GM12878 (cell line): ENCODE measurements around the gene RER1. TPM values are rescaled to one million over a fixed set of nuclear protein-coding genes. Genes with fewer than 3 reads are reported as not detected.
"Not testable (repeated sequence)": the region's sequence is repeated elsewhere in the genome, so short reads cannot be mapped to it uniquely, and the experiment has no call there.

Experiments used
- ATAC-seq: fragments of 200-7000 bp; cut with Tn5 transposase; 3 replicates; pipeline ENCODE4 v1.9.1; 2020; ENCODE audit warnings: mild to moderate bottlenecking, moderate library complexity
- BruUV-seq: library from RNA; stranded (reverse); fragments of 400-500 nt; replicated peaks from 2 replicates; lab custom pipeline; 2021; lab: Mats Ljungman, UMichigan
- CTCF ChIA-PET: fragments of 300-600 bp; sonication (Branson Sonifier 250); formaldehyde crosslinking; extraction: SDS; loops from one replicate; lab custom pipeline; 2021; ENCODE audit warnings: inconsistent platforms; lab: Yijun Ruan, JAX
- POLR2A ChIA-PET: fragments of 350-600 bp; formaldehyde crosslinking; extraction: SDS; loops from one replicate; lab custom pipeline; 2021; ENCODE audit warnings: inconsistent platforms; lab: Charles Lee
- RAD21 ChIA-PET: fragments of 300-600 bp; sonication (Branson Sonifier 250); formaldehyde crosslinking; loops from one replicate; lab custom pipeline; 2023; ENCODE audit warnings: antibody characterized with exemption; ENCODE audit not compliant: unreplicated experiment; lab: Charles Lee
- SMC1A ChIA-PET: fragments of 300-600 bp; sonication (Branson Sonifier 250); formaldehyde crosslinking; loops from one replicate; lab custom pipeline; 2023; ENCODE audit not compliant: unreplicated experiment, uncharacterized antibody; lab: Charles Lee
- DNase-seq: peaks from one replicate; pipeline ENCODE4 v3.0.0-alpha.2; 2011; ENCODE audit warnings: low read depth, low spot score
- FAIRE-seq: peaks from 3 replicates; lab custom pipeline; 2011; peaks lifted over from hg19 to GRCh38; lab: Jason Lieb, UNC
- H2AFZ ChIP-seq: 2 replicates; pipeline ENCODE4 v1.6.0; 2011; ENCODE audit warnings: low read depth, low read length, control low read depth; ENCODE audit not compliant: control insufficient read depth
- H3K27ac ChIP-seq: 2 replicates; pipeline ENCODE4 v1.5.1; 2011; ENCODE audit warnings: control low read depth; ENCODE audit not compliant: control insufficient read depth, insufficient read depth
- H3K27me3 ChIP-seq, 2 experiments: replicated peaks in 1 of 2; 2 replicates each; pipeline versions ENCODE4 v1.6.0 to v1.6.1; 2011; ENCODE audit warnings: low read length in 1 of 2; ENCODE audit not compliant: control insufficient read depth in 2 of 2, insufficient read depth in 2 of 2
- H3K36me3 ChIP-seq, 2 experiments: 2 replicates each; pipeline ENCODE4 v1.5.1; 2011; ENCODE audit warnings: low read length in 1 of 2; ENCODE audit not compliant: control insufficient read depth in 2 of 2, insufficient read depth in 2 of 2
- H3K4me1 ChIP-seq: 2 replicates; pipeline ENCODE4 v1.6.1; 2011; ENCODE audit warnings: mild to moderate bottlenecking, low read length, moderate library complexity, mixed read lengths; ENCODE audit not compliant: control insufficient read depth, insufficient read depth
- H3K4me2 ChIP-seq: 2 replicates; pipeline ENCODE4 v1.6.0; 2011; ENCODE audit warnings: control low read depth; ENCODE audit not compliant: control insufficient read depth, insufficient read depth
- H3K4me3 ChIP-seq: fragments of 200-600 bp; sonication (generic); 2 replicates; pipeline ENCODE4 v1.5.1; 2016
- H3K79me2 ChIP-seq: 2 replicates; pipeline ENCODE4 v1.6.0; 2011; ENCODE audit warnings: low read length; ENCODE audit not compliant: control insufficient read depth, insufficient read depth
- H3K9ac ChIP-seq: 2 replicates; pipeline ENCODE4 v1.8.0; 2011; ENCODE audit warnings: low read length, control low read depth, mixed read lengths; ENCODE audit not compliant: control insufficient read depth, insufficient read depth
- H3K9me3 ChIP-seq: replicated peaks from 3 replicates; pipeline ENCODE4 v1.5.1; 2011; ENCODE audit warnings: mild to moderate bottlenecking, low read length; ENCODE audit not compliant: control insufficient read depth, insufficient read depth
- H4K20me1 ChIP-seq: 2 replicates; pipeline ENCODE4 v1.6.0; 2011; ENCODE audit not compliant: control insufficient read depth, insufficient read depth
- BHLHE40 ChIP-seq, 2 experiments: fragments of 450-650 bp in 1 of 2; IDR thresholded peaks; 2 replicates each; pipeline ENCODE4 v1.6.1; 2011 to 2017; ENCODE audit warnings: low read depth in 2 of 2, borderline replicate concordance in 1 of 2, improper control_type of control experiment in 1 of 2, low read length in 1 of 2, mild to moderate bottlenecking in 1 of 2
- GATAD2B ChIP-seq: fragments of 450-650 bp; conservative IDR thresholded peaks from 2 replicates; pipeline ENCODE4 v1.6.1; 2017; ENCODE audit warnings: low read depth, mild to moderate bottlenecking, moderate library complexity
- IKZF2 ChIP-seq, 2 experiments: fragments of 450-650 bp; IDR thresholded peaks; 2 replicates each; pipeline ENCODE4 v1.6.1; 2017; ENCODE audit warnings: mild to moderate bottlenecking in 2 of 2, moderate library complexity in 2 of 2
- KLF5 ChIP-seq: fragments of 450-650 bp; IDR thresholded peaks from 2 replicates; pipeline ENCODE4 v1.6.1; 2014; ENCODE audit warnings: mild to moderate bottlenecking; ENCODE audit not compliant: partially characterized antibody
- MEF2A ChIP-seq: IDR thresholded peaks from 2 replicates; pipeline ENCODE4 v1.6.1; 2011; ENCODE audit warnings: low read depth, mild to moderate bottlenecking, low read length, moderate library complexity; ENCODE audit not compliant: insufficient read depth
- NRF1 ChIP-seq: conservative IDR thresholded peaks from 2 replicates; pipeline ENCODE4 v1.6.1; 2011; ENCODE audit warnings: mild to moderate bottlenecking, low read depth, low read length, improper control_type of control experiment
- RAD51 ChIP-seq: fragments of 450-650 bp; IDR thresholded peaks from 2 replicates; pipeline ENCODE4 v1.6.1; 2016; ENCODE audit warnings: moderate library complexity, mild to moderate bottlenecking, inconsistent platforms
- RUNX3 ChIP-seq: IDR thresholded peaks from 2 replicates; pipeline ENCODE4 v1.6.1; 2012; ENCODE audit warnings: low read length, inconsistent platforms
- TCF7 ChIP-seq: IDR thresholded peaks from 2 replicates; pipeline ENCODE4 v1.6.1; 2014; ENCODE audit warnings: antibody characterized with exemption, borderline replicate concordance
- WGBS: methylation state at CpG from one replicate; pipeline ENCODE4 v1.1.6; 2016; ENCODE audit warnings: low lambda C conversion rate; ENCODE audit not compliant: insufficient replicate concordance, insufficient coverage; ENCODE audit errors: missing lambda C conversion rate; 5-methylcytosine and 5-hydroxymethylcytosine counted together
- in situ Hi-C: fragments of 300-500 bp; cut with MboI; formaldehyde crosslinking; loops from 9 replicates; pipeline ENCODE4 v1.14.3; 2018; ENCODE audit warnings: mixed read lengths
- intact Hi-C: fragments of 100-400 bp; cut with micrococcal nuclease; formaldehyde crosslinking; loops from one replicate; pipeline ENCODE4 v1.14.2; 2022; ENCODE audit not compliant: unreplicated experiment
- polyA plus RNA-seq, 11 experiments: library from polyadenylated mRNA; depleted of rRNA in 4 of 11; unstranded in 6 of 11; stranded (reverse) in 5 of 11; fragments of >200 nt; fragmentation: Nextera tagmentation in 4 of 11; fragmentation: Illumina TruSeq in 1 of 11; extraction: Ambion mirVana in 4 of 11; extraction: Trizol in 1 of 11; gene quantifications; 1 replicate in 1 of 11; 2 replicates in 10 of 11; pipeline versions ENCODE4 v1.2.1 to v1.2.3, GENCODE V29; 2011 to 2016; ENCODE audit warnings: inconsistent platforms in 2 of 11, missing spikeins in 2 of 11, low read depth in 1 of 11
- total RNA-seq, 4 experiments: library from RNA; depleted of rRNA in 3 of 4; stranded (reverse); fragments of >200 nt in 3 of 4; fragmentation: Illumina TruSeq in 1 of 4; extraction: Trizol in 1 of 4; gene quantifications; 2 replicates each; pipeline versions ENCODE4 v1.2.1 to v1.2.3, GENCODE V29; 2013 to 2021
- TF ChIP-seq, protein P1 (sequence below): fragments of 450-650 bp; IDR thresholded peaks from 2 replicates; pipeline ENCODE4 v1.6.1; 2016; ENCODE audit warnings: mild to moderate bottlenecking, moderate library complexity, borderline replicate concordance
- TF ChIP-seq, protein P2 (sequence below): IDR thresholded peaks from 2 replicates; pipeline ENCODE4 v1.6.1; 2011; ENCODE audit warnings: low read depth, mild to moderate bottlenecking, low read length, moderate library complexity, borderline replicate concordance; ENCODE audit errors: extremely low read depth

Gene RER1
- total and polyA plus RNA-seq, 10 of the 15 experiments (the other 5 are each of a cell fraction or from before 2014, with no cell fraction given) = 29.2 to 274 (median 136) TPM

DNA sequence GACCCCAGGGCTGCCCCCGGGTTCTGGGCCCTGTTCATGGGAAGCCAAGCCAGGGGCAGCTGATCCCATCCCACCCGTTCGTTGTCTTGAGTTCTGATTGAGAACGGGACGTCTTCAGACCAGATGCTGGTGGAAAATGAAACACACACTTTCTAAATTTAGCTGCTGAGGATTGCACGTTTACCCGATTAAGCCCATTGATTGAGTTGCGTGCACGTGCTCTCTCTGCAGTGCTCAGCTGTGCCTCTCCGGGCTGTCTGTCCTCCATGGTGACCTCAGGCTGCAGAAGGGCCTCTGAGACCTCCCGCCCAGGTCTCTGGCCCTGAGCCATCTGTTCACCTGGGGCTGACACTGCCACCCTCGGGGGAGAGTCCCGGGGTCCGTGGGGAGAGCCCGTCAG lies 47.7 kb downstream of the RER1 start:
- ATAC-seq (no peak; the same call in 2 of the 3 replicates), FAIRE-seq (no peak)
- Histone ChIP-seq H3K4me2 (peak overlapping the region; percentile 60), H3K4me1 (peaks cover 11% of the 10 kb centered on the region), H4K20me1 (no peaks in the 10 kb centered on the region), H3K27me3 (peaks cover 2 to 3% of the 10 kb centered on the region in 2 experiments; a peak in 3 of 4 replicates)
- intact Hi-C loops = no loop called here
- CTCF ChIA-PET = no interaction called here
- TF ChIP-seq, protein P1, sequence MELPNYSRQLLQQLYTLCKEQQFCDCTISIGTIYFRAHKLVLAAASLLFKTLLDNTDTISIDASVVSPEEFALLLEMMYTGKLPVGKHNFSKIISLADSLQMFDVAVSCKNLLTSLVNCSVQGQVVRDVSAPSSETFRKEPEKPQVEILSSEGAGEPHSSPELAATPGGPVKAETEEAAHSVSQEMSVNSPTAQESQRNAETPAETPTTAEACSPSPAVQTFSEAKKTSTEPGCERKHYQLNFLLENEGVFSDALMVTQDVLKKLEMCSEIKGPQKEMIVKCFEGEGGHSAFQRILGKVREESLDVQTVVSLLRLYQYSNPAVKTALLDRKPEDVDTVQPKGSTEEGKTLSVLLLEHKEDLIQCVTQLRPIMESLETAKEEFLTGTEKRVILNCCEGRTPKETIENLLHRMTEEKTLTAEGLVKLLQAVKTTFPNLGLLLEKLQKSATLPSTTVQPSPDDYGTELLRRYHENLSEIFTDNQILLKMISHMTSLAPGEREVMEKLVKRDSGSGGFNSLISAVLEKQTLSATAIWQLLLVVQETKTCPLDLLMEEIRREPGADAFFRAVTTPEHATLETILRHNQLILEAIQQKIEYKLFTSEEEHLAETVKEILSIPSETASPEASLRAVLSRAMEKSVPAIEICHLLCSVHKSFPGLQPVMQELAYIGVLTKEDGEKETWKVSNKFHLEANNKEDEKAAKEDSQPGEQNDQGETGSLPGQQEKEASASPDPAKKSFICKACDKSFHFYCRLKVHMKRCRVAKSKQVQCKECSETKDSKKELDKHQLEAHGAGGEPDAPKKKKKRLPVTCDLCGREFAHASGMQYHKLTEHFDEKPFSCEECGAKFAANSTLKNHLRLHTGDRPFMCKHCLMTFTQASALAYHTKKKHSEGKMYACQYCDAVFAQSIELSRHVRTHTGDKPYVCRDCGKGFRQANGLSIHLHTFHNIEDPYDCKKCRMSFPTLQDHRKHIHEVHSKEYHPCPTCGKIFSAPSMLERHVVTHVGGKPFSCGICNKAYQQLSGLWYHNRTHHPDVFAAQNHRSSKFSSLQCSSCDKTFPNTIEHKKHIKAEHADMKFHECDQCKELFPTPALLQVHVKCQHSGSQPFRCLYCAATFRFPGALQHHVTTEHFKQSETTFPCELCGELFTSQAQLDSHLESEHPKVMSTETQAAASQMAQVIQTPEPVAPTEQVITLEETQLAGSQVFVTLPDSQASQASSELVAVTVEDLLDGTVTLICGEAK = no peak
- TF ChIP-seq, protein P2, sequence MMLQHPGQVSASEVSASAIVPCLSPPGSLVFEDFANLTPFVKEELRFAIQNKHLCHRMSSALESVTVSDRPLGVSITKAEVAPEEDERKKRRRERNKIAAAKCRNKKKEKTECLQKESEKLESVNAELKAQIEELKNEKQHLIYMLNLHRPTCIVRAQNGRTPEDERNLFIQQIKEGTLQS = no peak
- TF ChIP-seq GATAD2B (no peak), KLF5 (no peak), TCF7 (no peak), RAD51 (no peak), IKZF2 (IDR thresholded peaks at IDR 0.05) (no peak), BHLHE40 (IDR thresholded peaks at IDR 0.05; ENCODE audit: borderline replicate concordance in 1 of 2, low read depth in 2 of 2, low read length in 1 of 2) (peak; percentile 86 to 91), MEF2A (0 out of 2 replicates have a peak, but pooled peaks have one; percentile 30), NRF1 (no peak), RUNX3 (no peak)
- TF ChIP-seq, all 136 proteins: peak for 2
- BruUV-seq = no TSS peak
- Histone ChIP-seq H3K9me3 (no peaks in the 10 kb centered on the region), H3K9ac (no peak overlapping the region), H3K36me3 (no peaks in the 10 kb centered on the region), H2AFZ (no peak overlapping the region), H3K4me3 (no peak overlapping the region), H3K27ac (no peak overlapping the region), H3K79me2 (no peaks in the 10 kb centered on the region)
- WGBS = 4% methylated on average over 15 of the region's 15 CpGs
- ChIA-PET RAD21 (no interaction called here), SMC1A (no interaction called here), POLR2A (no interaction called here)
- in situ Hi-C loops = no loop called here
- DNase-seq = peak; percentile 9

DNA sequence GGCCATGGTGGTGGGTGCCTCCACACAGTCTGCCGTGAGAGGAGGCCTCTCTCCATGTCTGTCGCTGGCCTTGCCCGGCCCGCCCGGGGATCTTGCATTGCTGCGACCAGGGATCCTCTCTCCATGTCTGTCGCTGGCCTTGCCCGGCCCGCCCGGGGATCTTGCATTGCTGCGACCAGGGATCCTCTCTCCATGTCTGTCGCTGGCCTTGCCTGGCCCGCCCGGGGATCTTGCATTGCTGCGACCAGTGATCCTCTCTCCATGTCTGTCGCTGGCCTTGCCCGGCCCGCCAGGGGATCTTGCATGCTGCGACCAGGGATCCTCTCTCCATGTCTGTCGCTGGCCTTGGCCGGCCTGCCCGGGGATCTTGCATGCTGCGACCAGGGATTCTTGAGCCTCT lies 48.7 kb downstream of the RER1 start:
- POLR2A ChIA-PET, H3K4me2 ChIP-seq, H3K36me3 ChIP-seq, FAIRE-seq, H3K9me3 ChIP-seq, H3K27ac ChIP-seq, H4K20me1 ChIP-seq, ATAC-seq, intact Hi-C loops, H3K9ac ChIP-seq, in situ Hi-C loops, H3K79me2 ChIP-seq, H3K27me3 ChIP-seq, H2AFZ ChIP-seq, CTCF ChIA-PET, DNase-seq, H3K4me3 ChIP-seq, SMC1A ChIA-PET, BruUV-seq, RAD21 ChIA-PET: not testable (repeated sequence)
- H3K4me1 ChIP-seq = peaks cover 11% of the 10 kb centered on the region
- WGBS = 86% methylated on average over 22 of the region's 23 CpGs
